K562 (cell line): Measurements from ENCODE around the gene ADAM15. TPM values are rescaled to one million over a fixed set of nuclear protein-coding genes. Genes with fewer than 3 reads are reported as not detected.
A peak's percentile ranks its signal among the peaks of the same experiment; 100 is the strongest.

Experiments
- ATAC-seq: fragments of 200-7000 bp; cut with Tn5 transposase; 3 replicates; pipeline ENCODE4 v1.9.1; 2020; ENCODE audit warnings: moderate library complexity
- BruUV-seq: library from RNA; stranded (reverse); fragments of 400-500 nt; replicated peaks from 2 replicates; lab custom pipeline; 2021; lab: Mats Ljungman, UMichigan
- CTCF ChIA-PET: fragments of 300-600 bp; formaldehyde crosslinking; extraction: SDS; loops from one replicate; lab custom pipeline; 2021; ENCODE audit warnings: low intra/inter-chr PET ratio; lab: Yijun Ruan, JAX
- POLR2A ChIA-PET: fragments of 300-600, 350-650 bp; sonication (Branson Sonifier 250); formaldehyde crosslinking; extraction: SDS; loops from one replicate; lab custom pipeline; 2021; ENCODE audit warnings: antibody characterized with exemption, inconsistent platforms; lab: Yijun Ruan, JAX
- DNase-seq, 4 experiments: peaks; one replicate each; pipeline versions ENCODE4 v3.0.0 to v3.0.0-alpha.2; 2011 to 2018; ENCODE audit warnings: low spot score in 3 of 4, mixed read lengths in 3 of 4; ENCODE audit errors: extremely low read depth in 1 of 4
- FAIRE-seq: peaks from 2 replicates; lab custom pipeline; 2011; peaks lifted over from hg19 to GRCh38; lab: Jason Lieb, UNC
- H2AFZ ChIP-seq: 2 replicates; pipeline ENCODE4 v1.6.0; 2011; ENCODE audit warnings: low read depth, low read length, control low read depth, inconsistent platforms
- H3K27ac ChIP-seq: fragments of 200-600 bp; 3 replicates; pipeline ENCODE4 v1.8.0; 2011; ENCODE audit warnings: low read depth, mild to moderate bottlenecking, control low read depth, inconsistent platforms, low read length, moderate library complexity, mixed read lengths; ENCODE audit errors: extremely low read depth
- H3K27me3 ChIP-seq, 2 experiments: fragments of 300-600 bp in 1 of 2; 2 replicates in 1 of 2; 3 replicates in 1 of 2; pipeline versions ENCODE4 v1.6.0 to v1.8.0; 2011; ENCODE audit warnings: inconsistent platforms in 2 of 2, low read length in 2 of 2, mild to moderate bottlenecking in 1 of 2, mixed read lengths in 1 of 2, moderate library complexity in 1 of 2; ENCODE audit not compliant: control insufficient read depth in 2 of 2, insufficient read depth in 2 of 2
- H3K36me3 ChIP-seq: fragments of 300-600 bp; 3 replicates; pipeline ENCODE4 v1.8.0; 2011; ENCODE audit warnings: mild to moderate bottlenecking, low read length, inconsistent platforms; ENCODE audit not compliant: control insufficient read depth, insufficient read depth
- H3K4me1 ChIP-seq, 2 experiments: fragments of 200-600 bp in 1 of 2; replicated peaks in 1 of 2; 2 replicates in 1 of 2; 3 replicates in 1 of 2; pipeline versions ENCODE4 v1.5.1 to v1.8.0; 2011; ENCODE audit warnings: inconsistent platforms in 2 of 2, low read length in 2 of 2, mild to moderate bottlenecking in 1 of 2, mixed read lengths in 1 of 2, moderate library complexity in 1 of 2; ENCODE audit not compliant: control insufficient read depth in 2 of 2, insufficient read depth in 2 of 2
- H3K4me2 ChIP-seq: 2 replicates; pipeline ENCODE4 v1.6.1; 2011; ENCODE audit warnings: low read length, control low read depth, inconsistent platforms, mixed read lengths; ENCODE audit not compliant: insufficient read depth
- H3K4me3 ChIP-seq: fragments of 200-600 bp; sonication (generic), shearing (Covaris generic); 2 replicates; pipeline ENCODE4 v1.5.1; 2016; ENCODE audit warnings: control low read depth, inconsistent platforms
- H3K79me2 ChIP-seq: fragments of 200-600 bp; 3 replicates; pipeline ENCODE4 v1.8.0; 2011; ENCODE audit warnings: low read length, inconsistent platforms; ENCODE audit not compliant: control insufficient read depth, insufficient read depth
- H3K9ac ChIP-seq, 2 experiments: 2 replicates each; pipeline versions ENCODE4 v1.6.0 to v1.6.1; 2011; ENCODE audit warnings: low read depth in 2 of 2, low read length in 2 of 2, control low read depth in 1 of 2, inconsistent platforms in 1 of 2, mild to moderate bottlenecking in 1 of 2, mixed read lengths in 1 of 2; ENCODE audit not compliant: insufficient read depth in 1 of 2
- H3K9me1 ChIP-seq: one replicate; pipeline ENCODE4 v1.6.0; 2011; ENCODE audit warnings: inconsistent platforms, mild to moderate bottlenecking, low read length, moderate library complexity; ENCODE audit not compliant: control insufficient read depth, insufficient read depth
- H3K9me3 ChIP-seq: replicated peaks from 2 replicates; pipeline ENCODE4 v1.5.1; 2011; ENCODE audit warnings: low read depth, low read length, inconsistent platforms; ENCODE audit not compliant: control insufficient read depth, insufficient read depth
- H4K20me1 ChIP-seq: replicated peaks from 2 replicates; pipeline ENCODE4 v1.6.1; 2011; ENCODE audit warnings: low read length, inconsistent platforms, mixed read lengths; ENCODE audit not compliant: control insufficient read depth, insufficient read depth
- BRD9 ChIP-seq: fragments of 450-650 bp; IDR thresholded peaks from 2 replicates; pipeline ENCODE4 v1.6.1; 2018; ENCODE audit warnings: low read depth; ENCODE audit not compliant: partially characterized antibody
- CHD4 ChIP-seq: fragments of 200-600 bp; sonication (generic); IDR thresholded peaks from 3 replicates; pipeline ENCODE4 v1.6.1; 2012; ENCODE audit warnings: low read depth, mild to moderate bottlenecking, mixed read lengths, low read length, inconsistent platforms; ENCODE audit not compliant: insufficient read depth, insufficient replicate concordance, poor library complexity, severe bottlenecking
- CTCF ChIP-seq, 3 experiments: IDR thresholded peaks in 2 of 3; conservative IDR thresholded peaks in 1 of 3; 2 replicates each; pipeline ENCODE4 v1.5.1; 2011 to 2012; ENCODE audit warnings: low read length in 3 of 3, mild to moderate bottlenecking in 3 of 3, control low read depth in 2 of 3, improper control_type of control experiment in 1 of 3, inconsistent platforms in 1 of 3, low read depth in 1 of 3, mixed read lengths in 1 of 3, moderate library complexity in 1 of 3; ENCODE audit not compliant: insufficient read depth in 2 of 3
- CXXC5 ChIP-seq: fragments of 250-450 bp; sonication (Bioruptor Pico); IDR thresholded peaks from 2 replicates; pipeline ENCODE4 v1.8.0; 2022; ENCODE audit warnings: inconsistent platforms, mild to moderate bottlenecking, moderate library complexity
- HNRNPUL1 ChIP-seq: fragments of 200-400 bp; formaldehyde crosslinking; IDR thresholded peaks from 2 replicates; pipeline ENCODE4 v1.6.1; 2017; ENCODE audit warnings: low read length
- LEF1 ChIP-seq: fragments of 450-650 bp; IDR thresholded peaks from 2 replicates; pipeline ENCODE4 v1.6.1; 2016; ENCODE audit warnings: mild to moderate bottlenecking
- MAFK ChIP-seq: IDR thresholded peaks from 2 replicates; pipeline ENCODE4 v1.6.1; 2011; ENCODE audit warnings: low read length, improper control_type of control experiment
- MCM3 ChIP-seq: fragments of 450-650 bp; IDR thresholded peaks from 2 replicates; pipeline ENCODE4 v1.6.1; 2016
- MTA1 ChIP-seq: fragments of 450-650 bp; IDR thresholded peaks from 2 replicates; pipeline ENCODE4 v1.6.1; 2017; ENCODE audit warnings: borderline replicate concordance
- NBN ChIP-seq: fragments of 450-650 bp; IDR thresholded peaks from 2 replicates; pipeline ENCODE4 v1.6.1; 2016; ENCODE audit warnings: low read depth, mild to moderate bottlenecking
- NELFE ChIP-seq: IDR thresholded peaks from 2 replicates; pipeline ENCODE4 v1.6.1; 2011; ENCODE audit warnings: mild to moderate bottlenecking; ENCODE audit not compliant: insufficient read depth, insufficient read length
- NFE2 ChIP-seq: IDR thresholded peaks from 2 replicates; pipeline ENCODE4 v1.6.1; 2014; ENCODE audit warnings: antibody characterized with exemption, low read depth
- POLR2H ChIP-seq: IDR thresholded peaks from 2 replicates; pipeline ENCODE4 v1.6.1; 2016; ENCODE audit warnings: missing genetic modification characterization, low read depth, mild to moderate bottlenecking, control low read depth, missing compliant biosample characterization, moderate library complexity
- SNAPC5 ChIP-seq: fragments of 250-450 bp; sonication (Bioruptor Pico); IDR thresholded peaks from 2 replicates; pipeline ENCODE4 v1.8.0; 2021; ENCODE audit warnings: moderate library complexity, mild to moderate bottlenecking, inconsistent platforms
- TCF7 ChIP-seq: sonication (generic); IDR thresholded peaks from 2 replicates; pipeline ENCODE4 v1.6.1; 2016; ENCODE audit warnings: antibody characterized with exemption, borderline replicate concordance
- TRIM24 ChIP-seq, 2 experiments: fragments of 450-650 bp; IDR thresholded peaks; 2 replicates each; pipeline ENCODE4 v1.6.1; 2016
- ZBTB7A ChIP-seq: IDR thresholded peaks from 2 replicates; pipeline ENCODE4 v1.6.1; 2011; ENCODE audit warnings: low read depth, mild to moderate bottlenecking, low read length, moderate library complexity, borderline replicate concordance; ENCODE audit not compliant: control insufficient read depth
- ZFP30 ChIP-seq: fragments of 250-450 bp; sonication (Bioruptor Pico); IDR thresholded peaks from 2 replicates; pipeline ENCODE4 v1.8.0; 2022; ENCODE audit warnings: moderate library complexity, mild to moderate bottlenecking, inconsistent platforms, borderline replicate concordance
- ZNF175 ChIP-seq: fragments of 200-800 bp; sonication (Bioruptor generic); IDR thresholded peaks from 2 replicates; pipeline ENCODE4 v1.6.1; 2016; ENCODE audit warnings: low read depth, mild to moderate bottlenecking, missing genetic modification characterization, missing compliant biosample characterization
- ZNF232 ChIP-seq: sonication (generic); formaldehyde crosslinking; IDR thresholded peaks from 2 replicates; pipeline ENCODE4 v1.8.0; 2022; ENCODE audit warnings: mild to moderate bottlenecking, missing genetic modification reagents
- ZNF274 ChIP-seq: IDR thresholded peaks from 2 replicates; pipeline ENCODE4 v1.6.1; 2011; ENCODE audit warnings: low read depth, mild to moderate bottlenecking, low read length, moderate library complexity, borderline replicate concordance
- WGBS: fragments of 100-300 bp; shearing (Covaris generic); methylation state at CpG from one replicate; pipeline ENCODE4 v1.1.6; 2016; ENCODE audit warnings: low coverage, mixed read lengths; ENCODE audit not compliant: insufficient coverage; ENCODE audit errors: missing lambda C conversion rate; 5-methylcytosine and 5-hydroxymethylcytosine counted together
- in situ Hi-C: fragments of 300-500 bp; cut with MboI; formaldehyde crosslinking; loops from 4 replicates; pipeline ENCODE4 v1.15.0; 2018; ENCODE audit warnings: inconsistent platforms, mixed read lengths
- intact Hi-C: fragments of 100-400 bp; cut with micrococcal nuclease; formaldehyde crosslinking; loops from 2 replicates; pipeline ENCODE4 v1.14.2; 2022
- polyA plus RNA-seq, 8 experiments: library from polyadenylated mRNA; depleted of rRNA in 4 of 8; stranded (reverse) in 5 of 8; unstranded in 3 of 8; fragments of >200 nt; fragmentation: Nextera tagmentation in 2 of 8; fragmentation: Illumina TruSeq in 1 of 8; extraction: Ambion mirVana in 2 of 8; extraction: Trizol in 1 of 8; gene quantifications; 2 replicates each; pipeline versions ENCODE4 v1.2.1 to v1.2.3, GENCODE V29; 2011 to 2014; ENCODE audit warnings: inconsistent platforms in 1 of 8, missing spikeins in 1 of 8
- total RNA-seq, 7 experiments: library from RNA; depleted of rRNA in 6 of 7; stranded (reverse); fragments of >200 nt in 6 of 7; fragmentation: Illumina TruSeq in 2 of 7; extraction: Trizol in 2 of 7; gene quantifications; 2 replicates each; pipeline versions ENCODE4 v1.2.1 to v1.2.3, GENCODE V29; 2011 to 2021; ENCODE audit warnings: low replicate concordance in 1 of 7

ADAM15 gene
- total and polyA plus RNA-seq, 9 of the 15 experiments (the other 6 are each of a cell fraction or from before 2014, with no cell fraction given) = 0.69 to 72.3 (median 32.8) TPM

GRCh38 chr1:155064111-155064831 lies 13.2 kb downstream of the ADAM15 start:
- peak overlapping the region; percentile 45; the same call in 1 of the 3 replicates for H3K27ac ChIP-seq
- intact Hi-C loops = loop anchor here (5.0 kb wide), 2 partner anchors 92 to 397 kb away; partner anchors contain the start of genes CKS1B and SHC1
- peak overlapping the region; percentile 51; the same call in 1 of the 2 replicates for H2AFZ ChIP-seq
- peak overlapping the region; percentile 27 to 94 for H3K9ac ChIP-seq
- in situ Hi-C loops = loop anchor here (5.0 kb wide), 1 partner anchor 107 kb away; the partner anchor contains the start of gene PBXIP1
- peak in 2 of 4 experiments; percentile 61 to 65 for DNase-seq
- peak overlapping the region; percentile 81 for H3K4me2 ChIP-seq
- WGBS = 12% methylated on average over 11 of the region's 14 CpGs
- H3K4me1 ChIP-seq = peaks cover 27 to 59% of the 10 kb centered on the region in 2 experiments
- CTCF ChIA-PET = interaction anchor here (4.0 kb wide), 1 partner anchor 17 kb away, joined by 153 read pairs; the partner anchor contains the start of gene EFNA3
- no TSS peak for BruUV-seq
- peaks cover 27% of the 10 kb centered on the region; the same call in 2 of the 3 replicates for H3K36me3 ChIP-seq
- no peaks in the 10 kb centered on the region for H3K27me3 ChIP-seq
- POLR2A ChIA-PET = interaction anchor here (0.6 to 1.9 kb wide), 7 partner anchors 9 to 631 kb away, joined by 3 to 6 read pairs (median 4); partner anchors contain the start of gene SHC1
- H3K4me3 ChIP-seq = peak overlapping the region; percentile 58
- peak; percentile 69 for FAIRE-seq
- H4K20me1 ChIP-seq = no peaks in the 10 kb centered on the region; the same call in 1 of the 2 replicates
- H3K9me1 ChIP-seq = peaks cover 7% of the 10 kb centered on the region
- H3K79me2 ChIP-seq = peaks cover 9% of the 10 kb centered on the region; the same call in 2 of the 3 replicates
- no peaks in the 10 kb centered on the region for H3K9me3 ChIP-seq
- peak; percentile 55 for ATAC-seq
- no peak for TF ChIP-seq MAFK
- TF ChIP-seq TCF7 = no peak
- no peak for TF ChIP-seq NFE2
- TF ChIP-seq MTA1 = peak; percentile 62; the same call in 1 of the 2 replicates
- 0 out of 4 replicates have a peak, but pooled peaks of 1 of the 2 experiments have one; percentile 4 for TF ChIP-seq TRIM24 (IDR thresholded peaks at IDR 0.05)
- TF ChIP-seq MCM3 = no peak
- no peak for TF ChIP-seq ZNF232 (CRISPR knock-in tag)
- TF ChIP-seq NBN = 0 out of 2 replicates have a peak, but pooled peaks have one; percentile 81
- TF ChIP-seq ZFP30 = no peak
- no peak for TF ChIP-seq SNAPC5 (CRISPR knock-in tag)
- TF ChIP-seq LEF1 = no peak
- TF ChIP-seq ZBTB7A = peak; percentile 79; the same call in 1 of the 2 replicates
- TF ChIP-seq ZNF274 = no peak
- TF ChIP-seq CTCF (IDR thresholded peaks at IDR 0.05 in 2 of 3, conservative IDR thresholded peaks at IDR 0.05 in 1 of 3; ENCODE audit: insufficient read depth in 2 of 3, low read depth in 1 of 3, low read length in 3 of 3) = no peak
- TF ChIP-seq CXXC5 (CRISPR knock-in tag) = no peak
- TF ChIP-seq POLR2H (tag) = no peak
- TF ChIP-seq BRD9 = no peak
- peak; percentile 97 for TF ChIP-seq CHD4
- TF ChIP-seq HNRNPUL1 = no peak
- TF ChIP-seq NELFE = no peak
- TF ChIP-seq ZNF175 (CRISPR knock-in tag) = 0 out of 2 replicates have a peak, but pooled peaks have one; percentile 51
